HepG2 (cell line): ENCODE data around the gene CASP3. TPM values are rescaled to one million over a fixed set of nuclear protein-coding genes. Genes with fewer than 3 reads are reported as not detected.

Experiments used
- ATAC-seq: fragments of 200-7000 bp; cut with Tn5 transposase; 3 replicates; pipeline ENCODE4 v1.9.1; 2020; ENCODE audit warnings: mild to moderate bottlenecking, moderate library complexity
- BruUV-seq: library from RNA; stranded (reverse); fragments of 400-500 nt; replicated peaks from 2 replicates; lab custom pipeline; 2021; lab: Mats Ljungman, UMichigan
- CTCF ChIA-PET: fragments of 300-600 bp; formaldehyde crosslinking; extraction: SDS; loops from one replicate; lab custom pipeline; 2021; ENCODE audit warnings: low total read pairs, inconsistent platforms, low intra/inter-chr PET ratio; lab: Yijun Ruan, JAX
- POLR2A ChIA-PET: fragments of 350-600 bp; sonication (Branson Sonifier 250); formaldehyde crosslinking; loops from one replicate; lab custom pipeline; 2020; ENCODE audit warnings: antibody characterized with exemption, inconsistent platforms; lab: Yijun Ruan, JAX
- DNase-seq: peaks from one replicate; pipeline ENCODE4 v3.0.0-alpha.2; 2015; ENCODE audit warnings: low spot score
- FAIRE-seq: peaks from 3 replicates; lab custom pipeline; 2011; peaks lifted over from hg19 to GRCh38; lab: Jason Lieb, UNC
- H2AFZ ChIP-seq: one replicate; pipeline ENCODE4 v1.6.1; 2011; ENCODE audit warnings: low read length, inconsistent platforms
- H3K27ac ChIP-seq: fragments of 300-600 bp; 3 replicates; pipeline ENCODE4 v1.8.0; 2011; ENCODE audit warnings: mixed run types, mild to moderate bottlenecking, mixed read lengths, low read length, inconsistent platforms; ENCODE audit not compliant: insufficient read depth; ENCODE audit errors: extremely low read length
- H3K27me3 ChIP-seq, 2 experiments: fragments of 200-600 bp in 1 of 2; 2 replicates in 1 of 2; 3 replicates in 1 of 2; pipeline versions ENCODE4 v1.6.0 to v1.8.0; 2011; ENCODE audit warnings: low read length in 2 of 2, mild to moderate bottlenecking in 2 of 2, moderate library complexity in 2 of 2, inconsistent platforms in 1 of 2; ENCODE audit not compliant: insufficient read depth in 2 of 2, control insufficient read depth in 1 of 2
- H3K36me3 ChIP-seq, 2 experiments: fragments of 200-600 bp in 1 of 2; replicated peaks in 1 of 2; 2 replicates in 1 of 2; 3 replicates in 1 of 2; pipeline versions ENCODE4 v1.5.1 to v1.8.0; 2011; ENCODE audit warnings: low read length in 2 of 2, inconsistent platforms in 1 of 2; ENCODE audit not compliant: insufficient read depth in 2 of 2, control insufficient read depth in 1 of 2
- H3K4me1 ChIP-seq: 2 replicates; pipeline ENCODE4 v1.5.1; 2012; ENCODE audit warnings: low read length, inconsistent platforms; ENCODE audit not compliant: insufficient read depth
- H3K4me2 ChIP-seq: 2 replicates; pipeline ENCODE4 v1.6.0; 2011; ENCODE audit warnings: low read depth, low read length, inconsistent platforms
- H3K4me3 ChIP-seq, 3 experiments: fragments of 200-600 bp in 1 of 3; sonication (generic), shearing (Covaris generic) in 1 of 3; replicated peaks in 1 of 3; 2 replicates each; pipeline ENCODE4 v1.5.1; 2011 to 2016; ENCODE audit warnings: low read length in 3 of 3, inconsistent platforms in 2 of 3, low read depth in 2 of 3, mild to moderate bottlenecking in 2 of 3, control low read depth in 1 of 3, mixed read lengths in 1 of 3; ENCODE audit not compliant: insufficient read depth in 1 of 3
- H3K79me2 ChIP-seq: one replicate; pipeline ENCODE4 v1.6.1; 2011; ENCODE audit warnings: low read length, inconsistent platforms; ENCODE audit not compliant: insufficient read depth
- H3K9ac ChIP-seq: 2 replicates; pipeline ENCODE4 v1.6.0; 2011; ENCODE audit warnings: mild to moderate bottlenecking, low read depth, low read length, inconsistent platforms; ENCODE audit not compliant: insufficient read depth
- H3K9me3 ChIP-seq: 2 replicates; pipeline ENCODE4 v1.5.1; 2012; ENCODE audit warnings: mild to moderate bottlenecking, low read length
- H4K20me1 ChIP-seq: 2 replicates; pipeline ENCODE4 v1.6.0; 2011; ENCODE audit warnings: inconsistent platforms, mild to moderate bottlenecking, low read length, moderate library complexity; ENCODE audit not compliant: insufficient read depth
- ARID4A ChIP-seq: sonication (generic); formaldehyde crosslinking; IDR thresholded peaks from 2 replicates; pipeline ENCODE4 v1.5.0; 2020; ENCODE audit warnings: mild to moderate bottlenecking, missing genetic modification reagents, borderline replicate concordance
- BRD4 ChIP-seq: sonication (generic); formaldehyde crosslinking; IDR thresholded peaks from 2 replicates; pipeline ENCODE4 v1.4.0; 2020; ENCODE audit warnings: missing genetic modification reagents
- DNMT3B ChIP-seq: conservative IDR thresholded peaks from 2 replicates; pipeline ENCODE4 v1.6.1; 2016; ENCODE audit warnings: missing biosample characterization, control low read depth
- ESRRA ChIP-seq: sonication (generic); formaldehyde crosslinking; IDR thresholded peaks from 2 replicates; pipeline ENCODE4 v1.5.1; 2020; ENCODE audit warnings: mild to moderate bottlenecking, low read depth, missing genetic modification reagents
- GABPB1 ChIP-seq: IDR thresholded peaks from 2 replicates; pipeline ENCODE4 v1.6.1; 2016; ENCODE audit warnings: mild to moderate bottlenecking, missing genetic modification reagents, moderate library complexity, missing compliant biosample characterization
- KLF6 ChIP-seq: IDR thresholded peaks from 2 replicates; pipeline ENCODE4 v1.8.0; 2016; ENCODE audit warnings: missing biosample characterization, missing genetic modification reagents
- POLR2AphosphoS5 ChIP-seq: IDR thresholded peaks from 2 replicates; pipeline ENCODE4 v1.6.1; 2012; ENCODE audit warnings: low read depth, low read length
- PTBP1 ChIP-seq: fragments of 200-400 bp; formaldehyde crosslinking; IDR thresholded peaks from 2 replicates; pipeline ENCODE4 v1.6.1; 2018; ENCODE audit warnings: low read length, low read depth; ENCODE audit not compliant: poor library complexity, severe bottlenecking
- SMARCC2 ChIP-seq: fragments of 450-650 bp; IDR thresholded peaks from 2 replicates; pipeline ENCODE4 v1.6.1; 2017; ENCODE audit warnings: antibody characterized with exemption, mild to moderate bottlenecking
- STAG1 ChIP-seq: sonication (generic); formaldehyde crosslinking; IDR thresholded peaks from 2 replicates; pipeline ENCODE4 v1.4.0; 2020; ENCODE audit warnings: missing genetic modification reagents
- TBP ChIP-seq: sonication (generic); formaldehyde crosslinking; IDR thresholded peaks from 2 replicates; pipeline ENCODE4 v1.5.0; 2020; ENCODE audit warnings: missing genetic modification reagents
- ZFP1 ChIP-seq: IDR thresholded peaks from 2 replicates; pipeline ENCODE4 v1.6.1; 2016
- ZFP62 ChIP-seq: sonication (generic); formaldehyde crosslinking; IDR thresholded peaks from 2 replicates; pipeline ENCODE4 v1.4.0; 2020; ENCODE audit warnings: missing genetic modification reagents
- ZNF33B ChIP-seq: sonication (generic); formaldehyde crosslinking; IDR thresholded peaks from 2 replicates; pipeline ENCODE4 v1.5.1; 2020; ENCODE audit warnings: mild to moderate bottlenecking, missing genetic modification reagents
- ZNF34 ChIP-seq: sonication (generic); formaldehyde crosslinking; IDR thresholded peaks from 2 replicates; pipeline ENCODE4 v1.4.0; 2020; ENCODE audit warnings: mild to moderate bottlenecking, missing genetic modification reagents, borderline replicate concordance
- ZNF761 ChIP-seq: sonication (generic); formaldehyde crosslinking; conservative IDR thresholded peaks from 2 replicates; pipeline ENCODE4 v1.4.0; 2020; ENCODE audit warnings: mild to moderate bottlenecking, missing genetic modification reagents
- ZNF878 ChIP-seq: sonication (generic); formaldehyde crosslinking; IDR thresholded peaks from 2 replicates; pipeline ENCODE4 v1.8.1; 2023; ENCODE audit warnings: mild to moderate bottlenecking, missing genetic modification reagents, moderate library complexity
- ZSCAN20 ChIP-seq: sonication (generic); formaldehyde crosslinking; IDR thresholded peaks from 2 replicates; pipeline ENCODE4 v1.4.0; 2020; ENCODE audit warnings: missing genetic modification reagents, mild to moderate bottlenecking, borderline replicate concordance
- WGBS: methylation state at CpG from one replicate; pipeline ENCODE4 v1.1.6; 2017; ENCODE audit warnings: low lambda C conversion rate; 5-methylcytosine and 5-hydroxymethylcytosine counted together
- in situ Hi-C: cut with HindIII; loops from 2 replicates; pipeline ENCODE4 v1.10.0; 2017; ENCODE audit warnings: low pct_unique_long_range_greater_than_20kb; ENCODE audit not compliant: extremely low pct_ligation_motif_present
- intact Hi-C: fragments of 100-400 bp; cut with micrococcal nuclease; formaldehyde crosslinking; loops from one replicate; pipeline ENCODE4 v1.10.0; 2022; ENCODE audit not compliant: unreplicated experiment
- polyA plus RNA-seq, 8 experiments: library from polyadenylated mRNA; depleted of rRNA in 3 of 8; stranded (reverse) in 7 of 8; unstranded in 1 of 8; fragments of >200 nt; fragmentation: Illumina TruSeq in 4 of 8; extraction: Trizol in 4 of 8; gene quantifications; 2 replicates each; pipeline versions ENCODE4 v1.2.1 to v1.2.3, GENCODE V29; 2011 to 2016; ENCODE audit warnings: low read depth in 4 of 8, missing spikeins in 1 of 8, mixed read lengths in 1 of 8; ENCODE audit not compliant: insufficient read depth in 1 of 8
- total RNA-seq, 5 experiments: library from RNA; depleted of rRNA; stranded (reverse); fragments of >200 nt; fragmentation: Illumina TruSeq; extraction: Trizol; gene quantifications; 2 replicates each; pipeline ENCODE4 v1.2.3, GENCODE V29; 2016; ENCODE audit warnings: low read depth in 1 of 5

The CASP3 gene
- total and polyA plus RNA-seq, 2 of the 13 experiments (the other 11 are each of a cell fraction or from before 2014, with no cell fraction given), result 26.0 to 77.8 TPM

- TF ChIP-seq ZNF761 (CRISPR knock-in tag), result no peak
- no peak for TF ChIP-seq BRD4 (CRISPR knock-in tag)
- TF ChIP-seq SMARCC2, result no peak
Observed at GRCh38 chr4:184668096-184668495, 18.8 kb upstream of the CASP3 start (continued).

GRCh38 chr4:184666670-184667069 is 17.4 kb upstream of the CASP3 start:
- whole genome bisulfite sequencing, result 76% methylated on average over 6 of the region's 6 CpGs
- CTCF ChIA-PET, result no interaction called here
- ATAC-seq (no peak), DNase-seq (no peak), FAIRE-seq (no peak)
- Histone ChIP-seq H3K79me2 (no peaks in the 10 kb centered on the region), H3K27me3 (no peaks in the 10 kb centered on the region), H3K4me3 (no peak overlapping the region), H3K9me3 (no peaks in the 10 kb centered on the region), H4K20me1 (no peaks in the 10 kb centered on the region), H2AFZ (no peak overlapping the region), H3K27ac (no peak overlapping the region), H3K4me1 (no peaks in the 10 kb centered on the region), H3K36me3 (peaks cover 4 to 14% of the 10 kb centered on the region in 2 experiments; a peak in 2 of 5 replicates), H3K4me2 (no peak overlapping the region), H3K9ac (no peak overlapping the region)
- no TSS peak for BruUV-seq
- in situ Hi-C loops (no loop called here), intact Hi-C loops (no loop called here)
- POLR2A ChIA-PET, result interaction anchor here (0.7 kb wide), 1 partner anchor 17 kb away, joined by 5 read pairs; the partner anchor contains the start of genes CASP3 and PRIMPOL
- no peak for TF ChIP-seq GABPB1 (CRISPR knock-in tag)
- TF ChIP-seq ESRRA (CRISPR knock-in tag), result no peak
- TF ChIP-seq ZNF878 (CRISPR knock-in tag), result no peak
- TF ChIP-seq ZFP1 (CRISPR knock-in tag), result no peak
- TF ChIP-seq DNMT3B (CRISPR knock-in tag), result no peak
- no peak for TF ChIP-seq KLF6 (CRISPR knock-in tag)
- no peak for TF ChIP-seq ZSCAN20 (CRISPR knock-in tag)
- TF ChIP-seq ARID4A, result no peak
- TF ChIP-seq TBP (CRISPR knock-in tag), result no peak
- TF ChIP-seq STAG1 (CRISPR knock-in tag), result no peak
- no peak for TF ChIP-seq POLR2AphosphoS5
- no peak for TF ChIP-seq PTBP1
- TF ChIP-seq ZFP62 (CRISPR knock-in tag), result no peak
- TF ChIP-seq ZNF33B, result no peak
- TF ChIP-seq ZNF34, result no peak
